ENCODE data around the gene MBNL2. TPM values are rescaled to one million over a fixed set of nuclear protein-coding genes. Genes with fewer than 3 reads are reported as not detected.

The MBNL2 gene
- polyA plus RNA-seq, 4 donors = 59.5 to 70.3 (median 67.7) TPM

DNA sequence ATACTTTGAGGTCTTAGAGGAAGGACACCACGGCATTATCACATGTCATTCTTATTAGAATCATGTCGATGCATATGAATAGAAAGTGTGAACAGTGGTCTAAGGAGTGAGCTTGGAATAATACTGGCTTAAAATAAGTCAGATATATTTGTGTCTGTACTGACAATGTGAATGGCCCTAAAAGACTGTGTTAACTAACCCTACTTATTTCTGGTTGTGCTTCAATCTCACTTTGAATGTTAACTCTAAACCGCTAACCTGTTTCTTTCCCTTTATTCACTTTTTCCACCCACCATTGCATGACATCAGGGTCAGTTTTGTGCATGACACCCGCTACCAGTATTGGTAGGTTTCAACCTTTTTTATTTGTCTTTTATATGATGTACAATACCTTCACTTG lies 142.7 kb downstream of the MBNL2 start:
- DNase-seq (ENCODE audit: low read depth in 4 of 4, low spot score in 3 of 4) = no peak

DNA sequence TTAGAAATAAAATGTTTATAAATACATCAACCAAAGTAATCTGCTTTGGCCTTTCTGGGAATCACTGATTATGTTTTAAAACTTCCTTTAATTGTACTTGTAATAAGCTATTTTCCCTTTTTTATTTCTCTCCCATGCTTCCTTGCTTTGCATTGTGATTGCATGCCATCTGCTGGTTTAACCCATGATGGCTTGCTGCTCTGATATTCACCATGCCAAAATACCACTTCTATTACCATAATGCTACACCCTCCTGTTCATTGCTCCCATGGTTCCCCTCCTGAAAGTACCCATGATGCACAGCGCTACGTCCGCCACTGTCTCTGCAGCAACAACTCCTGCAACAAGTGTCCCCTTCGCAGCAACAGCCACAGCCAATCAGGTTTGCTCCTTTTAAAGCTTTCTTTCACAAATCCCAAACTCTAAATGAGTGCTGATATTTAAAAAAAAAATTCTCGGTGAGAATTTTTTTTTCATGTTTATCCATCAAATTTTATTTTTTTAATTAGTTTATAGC lies 144.1 kb downstream of the MBNL2 start:
- no peak for DNase-seq (ENCODE audit: low read depth in 4 of 4, low spot score in 3 of 4)

DNA sequence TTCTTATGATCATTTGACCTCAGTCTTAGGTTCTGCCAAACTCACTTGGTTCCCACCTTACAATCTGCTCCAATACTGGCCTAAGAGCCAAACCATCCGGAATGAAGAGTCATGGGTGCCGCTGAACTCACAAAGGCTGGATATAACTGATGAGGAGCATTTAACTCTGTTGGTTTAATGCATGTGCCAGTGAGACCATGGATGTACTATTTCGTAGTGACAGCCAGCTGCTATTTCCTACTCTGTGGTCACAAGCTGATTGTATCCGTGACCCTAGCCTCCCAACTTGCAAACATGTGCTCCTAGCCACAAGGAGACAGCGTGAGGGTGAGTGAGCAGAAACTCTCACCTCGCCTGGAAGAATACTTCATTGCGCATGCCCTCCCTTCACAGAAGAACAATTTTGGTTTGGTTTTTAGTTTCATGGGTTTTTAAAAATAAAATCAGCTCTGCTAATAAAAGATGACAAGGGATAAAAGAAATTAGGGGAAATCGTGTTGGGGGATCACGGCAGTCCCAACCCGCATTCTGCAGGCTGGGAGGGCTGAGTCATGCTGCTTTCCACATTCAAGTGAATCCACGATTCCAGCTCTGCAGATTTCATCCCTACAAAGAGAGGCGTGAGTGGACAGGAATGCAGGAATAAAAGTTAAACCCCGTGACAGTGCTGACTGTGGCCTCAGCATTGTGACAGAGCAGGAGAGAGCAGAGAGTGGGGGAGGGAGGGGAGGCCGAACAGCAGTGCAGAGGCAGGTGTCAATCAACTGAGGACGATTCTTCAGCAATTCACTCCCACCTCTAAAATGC lies 145.1 kb downstream of the MBNL2 start:
- no peak for DNase-seq (ENCODE audit: low read depth in 4 of 4, low spot score in 3 of 4)

DNA sequence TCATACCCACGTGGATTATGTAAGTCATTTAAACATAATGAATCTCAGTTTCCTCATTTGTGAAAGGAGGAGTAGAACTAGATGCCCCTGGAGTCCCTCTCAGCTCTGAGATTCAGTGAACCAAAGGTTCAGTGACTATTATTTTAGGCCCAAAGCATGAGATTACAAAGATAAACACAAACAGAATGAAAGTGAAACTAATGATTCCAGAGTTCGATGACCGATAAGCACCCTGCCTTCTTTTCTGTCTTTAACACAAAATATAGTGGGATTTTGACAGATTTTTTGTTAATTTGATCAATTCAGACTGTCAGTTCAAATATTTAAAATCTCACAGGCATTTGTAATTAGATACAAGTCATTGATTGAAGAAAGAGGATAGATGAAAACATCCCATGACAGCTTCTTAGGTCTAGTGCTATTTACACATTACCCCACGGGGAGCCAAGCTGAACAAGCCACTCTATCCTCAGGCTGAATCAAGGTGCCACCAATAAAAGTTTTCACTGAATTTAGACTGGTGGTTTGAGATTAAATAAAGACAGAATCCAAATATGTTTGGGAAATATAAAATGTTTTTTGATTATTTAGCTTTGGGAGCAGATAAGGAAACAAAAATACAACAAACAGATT lies 147.2 kb downstream of the MBNL2 start:
- no peak for DNase-seq (ENCODE audit: low read depth in 4 of 4, low spot score in 3 of 4)

DNA sequence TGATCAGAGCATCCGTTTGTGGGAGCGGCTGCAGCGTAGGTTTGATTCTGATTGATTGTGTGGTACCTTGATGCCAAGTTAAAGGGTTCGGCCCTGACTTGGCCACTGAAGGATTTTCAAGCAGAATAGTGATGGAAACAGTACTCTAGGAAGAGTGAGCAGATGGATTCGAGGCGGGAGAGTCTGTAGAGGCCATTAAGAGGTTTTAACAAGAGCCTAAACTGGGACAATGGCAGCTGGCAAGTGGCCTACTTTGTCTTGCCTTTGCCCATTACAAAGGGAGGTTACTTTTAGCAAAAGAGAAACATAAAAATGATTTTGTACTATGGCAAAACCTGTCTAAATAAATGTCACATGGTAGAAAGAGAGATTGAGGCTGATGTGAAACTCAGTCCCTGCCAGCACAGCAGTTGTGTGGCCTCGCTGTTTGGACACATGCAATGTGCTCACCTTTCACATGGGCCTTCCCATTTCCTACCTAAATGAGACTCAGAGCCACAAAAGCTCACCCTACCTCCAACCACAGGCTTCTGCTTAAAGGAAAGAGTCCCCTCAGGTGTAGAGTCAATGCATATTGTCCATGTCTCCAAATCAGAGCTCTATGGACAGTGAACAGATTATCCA lies 149.5 kb downstream of the MBNL2 start:
- DNase-seq (ENCODE audit: low read depth in 4 of 4, low spot score in 3 of 4) = no peak

DNA sequence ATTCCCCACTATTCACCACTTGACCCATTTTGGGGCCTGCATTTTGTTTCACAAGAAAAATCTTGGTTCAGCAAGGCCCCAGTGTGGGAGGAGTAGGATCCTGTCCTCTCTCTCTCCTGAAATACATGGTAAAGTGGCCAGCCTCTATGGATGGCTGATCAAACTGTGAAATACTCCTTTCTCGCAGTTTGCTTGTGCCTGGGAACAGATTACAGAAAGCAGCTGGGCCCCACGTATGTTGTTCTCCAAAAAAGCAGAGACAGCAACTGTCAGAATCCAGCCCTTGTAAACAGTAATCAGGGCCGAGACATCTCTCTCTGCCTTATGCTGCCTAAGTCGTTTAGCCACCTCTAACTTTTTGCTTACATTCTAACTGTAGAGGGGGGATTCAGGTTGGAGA lies 150.8 kb downstream of the MBNL2 start:
- peak in 1 of 4 donors; percentile 12 for DNase-seq (ENCODE audit: low read depth in 4 of 4, low spot score in 3 of 4)

DNA sequence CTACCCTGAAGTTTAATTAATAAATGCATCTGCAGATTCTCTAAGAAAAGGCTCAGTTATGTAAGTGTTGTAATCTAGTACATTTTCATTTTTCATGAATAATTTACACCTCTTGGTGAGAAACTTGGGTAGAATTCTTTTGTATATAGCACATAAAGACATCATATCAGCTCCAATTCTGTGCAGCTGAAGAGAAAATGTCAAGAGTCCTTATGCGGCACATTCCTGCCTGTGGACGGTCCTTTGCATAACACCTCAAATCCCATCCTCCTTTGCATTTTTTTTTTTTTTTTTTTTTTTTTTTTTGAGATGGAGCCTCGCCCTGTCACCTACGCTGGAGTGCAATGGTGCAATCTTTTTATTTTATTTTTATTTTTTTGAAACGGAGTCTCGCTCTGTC lies 151.7 kb downstream of the MBNL2 start:
- DNase-seq (ENCODE audit: low read depth in 4 of 4, low spot score in 3 of 4) = no peak

DNA sequence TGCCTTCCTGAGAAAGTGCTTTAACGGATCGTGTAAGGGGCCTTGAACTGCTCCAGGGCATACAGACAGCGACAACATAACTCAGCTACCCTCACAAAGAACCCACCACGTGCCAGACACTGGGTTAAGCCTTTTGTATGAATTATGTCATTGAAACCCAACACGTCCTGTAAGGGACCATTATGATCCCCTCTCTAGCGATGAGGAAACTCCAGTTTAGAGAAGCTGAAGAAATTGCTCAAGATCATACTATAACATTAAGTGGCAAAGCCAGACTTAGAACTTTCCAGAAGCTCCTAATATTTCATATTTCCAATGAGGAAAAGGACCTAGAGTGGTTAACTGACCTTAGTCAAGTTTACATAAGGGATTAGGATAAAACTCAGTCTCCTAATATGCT lies 154.8 kb downstream of the MBNL2 start:
- no peak for DNase-seq (ENCODE audit: low read depth in 4 of 4, low spot score in 3 of 4)

DNA sequence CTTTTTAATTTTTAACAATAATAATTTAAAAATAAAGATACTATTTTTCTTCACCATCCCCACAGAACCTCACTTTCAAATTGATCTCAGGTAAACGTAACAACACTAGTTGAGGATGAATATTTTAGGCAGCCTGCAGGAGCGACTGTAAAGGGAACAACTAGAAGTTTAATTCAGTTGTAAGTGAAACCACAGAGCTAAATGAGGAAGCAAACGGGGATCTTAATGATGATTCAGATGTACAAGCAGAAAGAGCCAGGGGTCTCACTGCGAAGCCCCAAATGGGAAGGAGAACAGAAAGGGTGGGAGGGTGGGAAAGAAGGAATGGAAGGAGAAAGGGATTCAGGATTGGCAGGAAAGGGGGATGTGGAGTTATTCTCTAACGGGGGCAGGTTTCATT lies 157.3 kb downstream of the MBNL2 start:
- no peak for DNase-seq (ENCODE audit: low read depth in 4 of 4, low spot score in 3 of 4)

DNA sequence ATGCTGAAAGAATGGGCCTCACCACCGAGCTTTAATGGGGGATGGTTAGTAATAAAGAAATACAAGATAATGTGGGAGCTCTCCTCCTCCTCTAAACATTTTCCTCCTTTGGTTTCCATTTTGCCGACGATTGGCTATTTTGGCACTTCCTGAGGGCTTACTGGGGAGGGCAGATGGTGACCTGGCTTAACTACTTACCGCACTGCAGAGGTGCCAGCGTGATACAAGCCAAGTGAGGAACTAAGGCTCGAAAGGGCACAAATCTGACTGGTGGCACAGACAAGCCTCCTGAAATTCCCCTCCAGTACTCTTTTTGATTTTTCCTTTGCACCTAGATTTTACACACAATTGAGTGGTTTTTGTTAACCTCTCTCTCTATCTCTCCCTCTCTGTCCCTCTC lies 158.6 kb downstream of the MBNL2 start:
- no peak for DNase-seq (ENCODE audit: low read depth in 4 of 4, low spot score in 3 of 4)

DNA sequence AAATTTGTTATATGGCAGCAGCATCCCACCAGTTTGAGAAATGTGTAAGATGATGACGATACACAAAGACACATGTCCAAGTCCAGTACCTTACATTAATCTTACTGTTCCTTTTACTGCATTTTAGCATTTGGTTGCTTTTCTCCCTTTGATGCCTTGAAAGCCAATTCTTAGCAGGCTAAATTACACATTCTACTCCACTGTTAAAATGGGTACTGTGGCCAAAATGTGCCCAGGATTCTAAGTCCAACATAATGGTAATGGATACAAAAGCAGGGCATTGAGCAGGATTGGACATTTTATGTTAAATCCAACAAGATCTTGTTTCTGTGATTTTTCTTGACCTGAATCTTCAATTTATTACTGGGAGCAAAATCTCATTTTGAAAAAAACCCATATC lies 159.1 kb downstream of the MBNL2 start:
- DNase-seq (ENCODE audit: low read depth in 4 of 4, low spot score in 3 of 4) = no peak

DNA sequence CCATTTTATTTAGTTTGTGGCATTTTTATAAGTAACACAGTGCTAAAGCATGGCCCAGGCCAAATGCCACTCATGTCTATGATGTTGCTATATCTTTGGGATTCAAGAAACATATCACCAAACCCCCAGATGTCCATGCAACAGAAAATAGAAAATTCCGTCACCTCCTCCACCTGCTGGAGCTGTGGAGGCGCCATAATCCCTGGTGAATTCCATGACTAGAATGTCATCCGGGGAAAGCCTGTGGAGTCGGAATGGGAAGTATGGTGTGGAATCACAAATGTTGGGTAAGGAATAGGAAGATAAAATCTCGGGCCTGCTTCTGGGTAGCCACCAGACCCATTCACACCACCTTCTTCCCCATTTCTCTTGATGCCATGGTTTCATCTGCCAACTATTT lies 160.1 kb downstream of the MBNL2 start:
- no peak for DNase-seq (ENCODE audit: low read depth in 4 of 4, low spot score in 3 of 4)

DNA sequence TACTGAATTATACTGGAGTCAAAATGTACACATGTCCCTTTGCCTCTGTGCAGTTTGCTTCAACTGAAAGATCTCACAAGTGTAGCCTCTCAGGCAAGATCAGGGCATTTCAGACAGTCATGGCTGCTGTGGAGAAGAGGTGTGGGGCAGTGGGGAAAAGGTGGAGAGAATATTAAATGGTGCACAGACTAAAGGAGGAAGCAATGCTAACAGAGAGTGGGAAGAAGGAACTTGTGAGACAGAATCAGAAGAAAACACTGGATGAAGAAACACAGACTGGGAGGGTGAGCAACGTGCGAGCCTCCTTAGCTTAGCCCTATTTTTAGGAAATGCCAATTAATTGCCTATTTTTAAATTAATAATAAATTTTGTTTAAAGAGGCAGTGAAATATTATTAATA lies 162.2 kb downstream of the MBNL2 start:
- no peak for DNase-seq (ENCODE audit: low read depth in 4 of 4, low spot score in 3 of 4)

DNA sequence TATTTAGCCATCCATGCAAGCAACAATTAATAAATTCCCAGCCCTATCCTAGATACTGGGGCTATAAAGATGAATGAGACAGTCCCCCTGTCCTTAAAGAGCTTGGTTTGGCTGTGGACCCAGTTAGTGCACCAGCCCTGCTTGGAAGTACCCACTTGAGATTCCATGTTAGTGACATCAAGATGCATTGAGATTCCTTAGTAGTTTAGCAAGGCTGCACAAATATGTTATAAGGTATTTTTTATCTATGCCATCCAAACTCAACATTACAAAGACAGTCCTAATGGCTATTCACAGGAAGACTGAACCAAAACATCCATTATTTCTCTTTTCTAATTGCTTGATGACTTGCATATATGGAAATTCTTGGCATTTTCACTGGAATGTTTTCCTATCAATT lies 163.0 kb downstream of the MBNL2 start:
- DNase-seq (ENCODE audit: low read depth in 4 of 4, low spot score in 3 of 4) = no peak

DNA sequence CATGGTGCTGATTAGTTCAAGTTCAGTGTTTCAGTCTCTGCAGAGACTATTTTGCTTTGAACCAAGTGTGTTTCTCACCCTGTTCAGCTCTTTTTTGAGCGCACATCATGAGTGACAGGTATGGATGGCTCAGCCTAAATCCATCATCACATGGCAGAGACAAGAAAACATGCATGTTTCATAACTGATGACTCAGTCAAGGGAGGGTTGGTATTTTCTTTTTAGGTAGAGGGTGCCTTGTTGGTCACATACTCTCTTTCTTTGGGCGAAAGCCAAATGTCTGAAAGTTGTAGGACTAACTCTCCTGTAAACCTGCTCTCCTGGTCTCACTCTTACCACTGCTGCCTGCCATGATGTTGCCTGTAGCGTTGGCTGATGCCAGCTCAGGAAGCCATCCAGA lies 163.7 kb downstream of the MBNL2 start:
- no peak for DNase-seq (ENCODE audit: low read depth in 4 of 4, low spot score in 3 of 4)

DNA sequence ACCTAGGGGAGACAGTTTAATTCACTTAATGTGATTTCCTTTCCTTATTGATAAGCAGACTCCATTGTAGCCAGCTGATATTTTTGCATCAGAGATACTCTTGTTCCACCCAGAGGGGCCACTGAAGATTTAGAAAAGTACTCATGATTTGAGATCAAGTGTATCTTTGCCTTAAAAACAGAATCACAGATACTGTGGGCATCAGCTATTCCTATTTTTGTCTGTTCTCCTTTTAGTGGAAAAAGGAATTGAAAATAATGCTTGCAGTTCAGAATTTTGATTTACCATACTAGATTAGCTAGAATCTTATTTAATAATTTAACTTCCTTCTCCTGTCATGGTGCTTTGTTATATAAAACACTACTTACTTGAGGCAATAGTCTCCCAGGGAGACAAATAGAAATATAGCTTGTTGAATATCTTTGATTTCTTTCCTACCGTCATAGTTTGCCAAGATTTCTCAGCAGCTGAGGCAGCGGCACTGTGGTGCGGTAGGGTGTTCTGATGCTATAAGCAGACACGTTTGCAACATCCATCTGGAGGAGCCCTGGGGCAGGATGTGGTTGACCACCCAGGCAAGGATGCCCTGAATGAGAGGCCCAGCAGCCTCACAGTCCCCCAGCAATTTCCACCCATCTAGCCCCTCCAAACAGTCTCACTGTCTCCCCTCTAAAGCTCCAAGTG lies 164.8 kb downstream of the MBNL2 start:
- DNase-seq (ENCODE audit: low read depth in 4 of 4, low spot score in 3 of 4) = no peak

DNA sequence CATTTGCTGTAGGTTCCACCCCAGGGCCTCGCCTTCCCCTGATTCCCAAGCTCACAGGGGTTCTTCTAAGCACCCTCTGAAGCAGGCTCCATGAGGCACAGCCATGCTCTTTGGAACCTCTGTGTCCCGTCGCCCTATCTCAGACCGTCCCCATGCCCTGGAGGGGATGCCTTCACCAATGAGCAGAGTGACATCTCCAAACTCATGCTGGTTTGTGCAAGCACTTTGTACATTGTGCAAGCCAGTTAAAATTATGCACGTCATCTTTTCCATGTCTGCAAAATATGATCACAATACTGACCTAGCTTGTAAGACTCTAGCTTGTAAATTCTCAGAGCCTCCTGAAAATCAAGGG lies 165.3 kb downstream of the MBNL2 start:
- no peak for DNase-seq (ENCODE audit: low read depth in 4 of 4, low spot score in 3 of 4)

DNA sequence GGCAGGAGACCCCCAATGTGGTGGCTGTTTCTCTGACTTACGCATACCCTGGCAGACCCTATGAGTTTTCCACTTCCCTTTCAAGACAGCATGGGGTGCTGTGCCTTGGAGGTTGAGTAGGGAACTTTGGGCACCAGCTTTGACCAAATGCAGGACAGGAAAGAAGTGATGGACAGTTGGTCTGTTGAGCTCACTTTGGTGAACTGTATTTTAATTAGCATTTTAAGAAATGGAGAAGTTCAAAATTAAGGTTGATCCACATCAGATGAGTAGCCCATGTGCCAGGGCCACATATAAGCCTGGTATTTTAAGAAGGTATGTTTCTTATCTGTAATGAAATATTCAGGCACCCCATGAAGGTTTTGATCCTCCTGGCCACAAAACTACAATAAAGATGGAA lies 165.8 kb downstream of the MBNL2 start:
- DNase-seq (ENCODE audit: low read depth in 4 of 4, low spot score in 3 of 4) = no peak

DNA sequence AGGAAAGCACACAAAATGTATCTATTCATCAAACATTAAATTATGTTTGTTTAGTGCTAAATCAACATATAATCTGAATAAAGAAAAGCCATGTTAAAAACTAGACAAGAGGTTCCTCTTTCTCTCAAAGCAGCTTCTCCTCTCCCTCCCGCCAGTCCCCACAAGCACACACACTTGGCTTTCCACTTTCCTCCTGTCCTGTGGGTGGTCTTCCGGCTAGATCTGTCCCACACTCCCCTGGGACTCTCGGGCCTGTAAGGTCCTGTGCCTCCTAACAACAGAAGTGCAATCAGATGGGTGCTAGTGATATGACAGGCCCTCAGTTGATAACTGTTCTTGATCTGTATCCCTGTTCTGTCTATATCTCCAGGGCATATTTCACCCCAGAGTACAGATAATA lies 166.2 kb downstream of the MBNL2 start:
- DNase-seq (ENCODE audit: low read depth in 4 of 4, low spot score in 3 of 4) = no peak

DNA sequence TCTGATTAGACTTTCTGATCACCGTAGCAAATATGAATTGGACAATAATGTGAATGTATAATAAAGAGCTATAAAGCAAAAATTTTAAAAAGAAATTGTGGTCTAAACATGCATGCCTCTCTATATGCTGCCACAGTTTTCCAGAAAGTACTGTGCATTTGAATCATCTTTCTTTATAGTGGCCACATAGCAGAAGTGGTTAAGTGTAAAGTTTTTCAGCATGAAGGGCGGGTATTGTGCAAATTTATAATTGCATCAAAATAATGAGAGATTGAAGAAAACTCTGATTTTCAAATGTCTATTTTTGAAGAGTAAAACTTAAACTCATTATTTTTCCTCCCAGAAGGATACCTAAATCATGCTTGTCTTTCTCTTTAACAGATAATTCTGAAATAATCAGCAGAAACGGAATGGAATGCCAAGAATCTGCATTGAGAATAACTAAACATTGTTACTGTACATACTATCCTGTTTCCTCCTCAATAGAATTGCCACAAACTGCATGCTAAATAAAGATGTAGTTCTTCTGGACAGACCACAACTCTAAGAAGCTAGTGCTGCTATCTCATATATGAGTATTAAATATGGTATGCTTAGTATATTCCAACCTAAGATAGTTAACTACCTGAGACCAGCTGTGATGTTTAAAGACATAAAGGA lies 168.9 kb downstream of the MBNL2 start:
- DNase-seq (ENCODE audit: low read depth in 4 of 4, low spot score in 3 of 4) = no peak

DNA sequence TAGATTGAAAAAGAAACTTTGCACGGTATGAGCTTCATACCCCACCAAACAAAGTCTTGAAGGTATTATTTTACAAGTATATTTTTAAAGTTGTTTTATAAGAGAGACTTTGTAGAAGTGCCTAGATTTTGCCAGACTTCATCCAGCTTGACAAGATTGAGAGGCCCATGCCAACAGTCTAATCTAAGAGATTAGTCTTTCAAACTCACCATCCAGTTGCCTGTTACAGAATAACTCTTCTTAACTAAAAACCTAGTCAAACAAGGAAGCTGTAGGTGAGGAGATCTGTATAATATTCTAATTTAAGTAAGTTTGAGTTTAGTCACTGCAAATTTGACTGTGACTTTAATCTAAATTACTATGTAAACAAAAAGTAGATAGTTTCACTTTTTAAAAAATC lies 169.9 kb downstream of the MBNL2 start:
- DNase-seq (ENCODE audit: low read depth in 4 of 4, low spot score in 3 of 4) = no peak

All from right renal pelvis (tissue), 4 donors.